SKM-1 treated with dmso at 0.1 percent for 144 hours (cell line): ENCODE measurements around the gene PAFAH1B1.
A peak's percentile ranks its signal among the peaks of the same experiment; 100 is the strongest.

ENCODE experiments used
- DNase-seq: peaks from one replicate; lab custom pipeline; 2025; ENCODE audit not compliant: unreplicated experiment; lab: John Stamatoyannopoulos, UW

PAFAH1B1 gene

GRCh38 chr17:2701161-2701995, 107.9 kb downstream of the PAFAH1B1 start:
- DNase-seq = no peak

GRCh38 chr17:2701996-2702741, 108.7 kb downstream of the PAFAH1B1 start:
- no peak for DNase-seq

- no peak for DNase-seq
Observed at GRCh38 chr17:2703181-2703580, 109.7 kb downstream of the PAFAH1B1 start.

GRCh38 chr17:2703606-2704005, 110.2 kb downstream of the PAFAH1B1 start:
- no peak for DNase-seq

- no peak for DNase-seq
Observed at GRCh38 chr17:2704031-2704889, 110.8 kb downstream of the PAFAH1B1 start.

- no peak for DNase-seq
Observed at GRCh38 chr17:2704890-2705248, 111.4 kb downstream of the PAFAH1B1 start.

GRCh38 chr17:2705263-2705662, 111.8 kb downstream of the PAFAH1B1 start:
- DNase-seq = no peak

- no peak for DNase-seq
Observed at GRCh38 chr17:2705888-2706795, 112.7 kb downstream of the PAFAH1B1 start.

- DNase-seq = no peak
Observed at GRCh38 chr17:2706911-2707510, 113.6 kb downstream of the PAFAH1B1 start.

- no peak for DNase-seq
Observed at GRCh38 chr17:2707721-2708584, 114.5 kb downstream of the PAFAH1B1 start.

GRCh38 chr17:2708585-2709182, 115.2 kb downstream of the PAFAH1B1 start:
- no peak for DNase-seq

- no peak for DNase-seq
Observed at GRCh38 chr17:2709183-2709661, 115.8 kb downstream of the PAFAH1B1 start.

GRCh38 chr17:2710071-2710802, 116.8 kb downstream of the PAFAH1B1 start:
- no peak for DNase-seq

GRCh38 chr17:2710803-2711607, 117.6 kb downstream of the PAFAH1B1 start:
- DNase-seq = no peak

- peak; percentile 72 for DNase-seq
Observed at GRCh38 chr17:2711608-2712299, 118.3 kb downstream of the PAFAH1B1 start, which contains the start of gene CLUH. Gene CLUH, minus strand, starts transcription at chr17:2711764. Its CDS starts 103 bp downstream, at chr17:2711661.
